Natural killer cell (primary cell): ENCODE measurements around the gene MRPL40. TPM values are rescaled to one million over a fixed set of nuclear protein-coding genes. Genes with fewer than 3 reads are reported as not detected.
A peak's percentile ranks its signal among the peaks of the same experiment; 100 is the strongest.

Experiments
- ATAC-seq, 3 donors: fragments of 150-1000 bp in 2 of 3; fragments of 200-7000 bp in 1 of 3; cut with Tn5 transposase; 1 replicate in 1 of 3; 2 replicates in 2 of 3; pipeline ENCODE4 v1.10.0; 2021; ENCODE audit warnings: mild to moderate bottlenecking in 2 of 3, moderate library complexity in 2 of 3
- DNase-seq, 2 donors: peaks; one replicate each; pipeline versions ENCODE4 v3.0.0 to v3.0.0-alpha.2; 2013 to 2021; ENCODE audit warnings: mixed read lengths in 1 of 2
- H3K27ac ChIP-seq: one replicate; pipeline ENCODE4 v1.5.1; 2013; ENCODE audit warnings: mild to moderate bottlenecking, low read length
- H3K27me3 ChIP-seq: one replicate; pipeline ENCODE4 v1.6.1; 2013; ENCODE audit warnings: low read length; ENCODE audit not compliant: control insufficient read depth, insufficient read depth
- H3K36me3 ChIP-seq: one replicate; pipeline ENCODE4 v1.6.1; 2013; ENCODE audit warnings: low read length; ENCODE audit not compliant: control insufficient read depth, insufficient read depth
- H3K4me1 ChIP-seq: one replicate; pipeline ENCODE4 v1.6.1; 2013; ENCODE audit warnings: low read length; ENCODE audit not compliant: control insufficient read depth, insufficient read depth
- H3K4me3 ChIP-seq: one replicate; pipeline ENCODE4 v1.5.1; 2013; ENCODE audit warnings: low read length
- H3K9me3 ChIP-seq: one replicate; pipeline ENCODE4 v1.6.1; 2013; ENCODE audit warnings: low read length; ENCODE audit not compliant: control insufficient read depth, insufficient read depth
- H3K27ac Mint-ChIP-seq, 2 donors: one replicate each; pipeline ENCODE4 v1.8.0; 2022; ENCODE audit warnings: mild to moderate bottlenecking in 2 of 2, mixed read lengths in 2 of 2, moderate library complexity in 1 of 2
- H3K27me3 Mint-ChIP-seq, 2 donors: one replicate each; pipeline ENCODE4 v1.8.0; 2022; ENCODE audit warnings: low read depth in 2 of 2, mixed read lengths in 2 of 2
- H3K36me3 Mint-ChIP-seq: one replicate; pipeline ENCODE4 v1.8.0; 2022; ENCODE audit warnings: mixed read lengths
- H3K4me1 Mint-ChIP-seq, 2 donors: one replicate each; pipeline ENCODE4 v1.8.0; 2022; ENCODE audit warnings: mixed read lengths in 2 of 2
- H3K4me3 Mint-ChIP-seq: one replicate; pipeline ENCODE4 v1.8.0; 2022; ENCODE audit warnings: mild to moderate bottlenecking, moderate library complexity, mixed read lengths
- H3K9me3 Mint-ChIP-seq, 2 donors: one replicate each; pipeline ENCODE4 v1.8.0; 2022; ENCODE audit warnings: mixed read lengths in 2 of 2
- CTCF ChIP-seq: fragments of 200-600 bp; IDR thresholded peaks from one replicate; pipeline ENCODE4 v1.8.0; 2022; ENCODE audit warnings: antibody characterized with exemption
- WGBS: methylation state at CpG from one replicate; pipeline ENCODE4 v1.1.7; 2013; ENCODE audit warnings: missing lambda C conversion rate; ENCODE audit not compliant: insufficient coverage; 5-methylcytosine and 5-hydroxymethylcytosine counted together
- intact Hi-C: fragments of 100-400 bp; cut with micrococcal nuclease; formaldehyde crosslinking; loops from one replicate; pipeline ENCODE4 v1.14.2; 2022
- total RNA-seq, 4 donors: library from RNA; stranded (reverse); fragments of 120-200 nt in 1 of 4; gene quantifications; one replicate each; pipeline versions ENCODE4 v1.2.3 to v1.2.4, GENCODE V29; 2013 to 2022

The MRPL40 gene
- total RNA-seq, 3 donors from 2014 or later (not counting 1 experiment from before 2014, with no cell fraction given): 11.6 to 16.7 (median 14.2) TPM

DNA sequence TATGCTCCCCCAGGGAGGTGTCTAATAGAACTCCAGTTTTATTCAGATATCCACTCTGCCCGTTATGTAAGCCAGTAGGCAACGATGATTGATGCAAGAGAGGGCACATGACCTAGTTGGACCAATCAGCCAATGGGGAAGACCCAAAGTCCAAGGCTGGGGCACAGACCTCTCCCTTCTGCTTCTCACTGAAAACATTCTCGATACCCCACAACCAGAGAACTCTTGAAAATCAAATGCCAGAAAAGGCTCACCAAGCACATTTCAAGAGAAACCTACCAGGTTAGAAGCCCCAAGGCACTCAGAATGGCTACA, 8.2 kb upstream of the MRPL40 start:
- H3K36me3 ChIP-seq: no peaks in the 10 kb centered on the region
- DNase-seq: no peak
- 91% methylated on average over 3 of the region's 3 CpGs for WGBS
- no peaks in the 10 kb centered on the region for H3K9me3 ChIP-seq
- Mint-ChIP-seq H3K9me3 (no peaks in the 10 kb centered on the region), H3K4me1 (peaks cover 91 to 93% of the 10 kb centered on the region in 2 donors), H3K27ac (peak overlapping the region; percentile 87 to 100), H3K36me3 (no peaks in the 10 kb centered on the region), H3K27me3 (no peaks in the 10 kb centered on the region), H3K4me3 (peak overlapping the region; percentile 19)
- H3K4me3 ChIP-seq: no peak overlapping the region
- TF ChIP-seq CTCF: no peak
- no peak overlapping the region for H3K27ac ChIP-seq
- no peaks in the 10 kb centered on the region for H3K27me3 ChIP-seq
- ATAC-seq: no peak
- intact Hi-C loops: no loop called here
- peaks cover 76% of the 10 kb centered on the region for H3K4me1 ChIP-seq

- peak; percentile 37 to 71 for DNase-seq
- Mint-ChIP-seq H3K36me3 (peaks cover 6% of the 10 kb centered on the region), H3K9me3 (no peaks in the 10 kb centered on the region), H3K27me3 (no peaks in the 10 kb centered on the region), H3K4me1 (peaks cover 47 to 52% of the 10 kb centered on the region in 2 donors), H3K4me3 (peak overlapping the region; percentile 97), H3K27ac (peak overlapping the region; percentile 93 to 100)
- H3K27me3 ChIP-seq: no peaks in the 10 kb centered on the region
- H3K27ac ChIP-seq: peak overlapping the region; percentile 83
- peaks cover 53% of the 10 kb centered on the region for H3K4me1 ChIP-seq
- peaks cover 6% of the 10 kb centered on the region for H3K36me3 ChIP-seq
- peak; percentile 32 to 40 (median 33) for ATAC-seq
- no peaks in the 10 kb centered on the region for H3K9me3 ChIP-seq
- intact Hi-C loops: loop anchor here (10.0 kb wide), 1 partner anchor 305 kb away; the partner anchor contains the start of gene DGCR2
- WGBS: 5% methylated on average over 12 of the region's 12 CpGs
- TF ChIP-seq CTCF: no peak
- H3K4me3 ChIP-seq: peak overlapping the region; percentile 76
These were observed 2.1 kb upstream of the MRPL40 start for GRCh38 chr22:19429950-19430889.

DNA sequence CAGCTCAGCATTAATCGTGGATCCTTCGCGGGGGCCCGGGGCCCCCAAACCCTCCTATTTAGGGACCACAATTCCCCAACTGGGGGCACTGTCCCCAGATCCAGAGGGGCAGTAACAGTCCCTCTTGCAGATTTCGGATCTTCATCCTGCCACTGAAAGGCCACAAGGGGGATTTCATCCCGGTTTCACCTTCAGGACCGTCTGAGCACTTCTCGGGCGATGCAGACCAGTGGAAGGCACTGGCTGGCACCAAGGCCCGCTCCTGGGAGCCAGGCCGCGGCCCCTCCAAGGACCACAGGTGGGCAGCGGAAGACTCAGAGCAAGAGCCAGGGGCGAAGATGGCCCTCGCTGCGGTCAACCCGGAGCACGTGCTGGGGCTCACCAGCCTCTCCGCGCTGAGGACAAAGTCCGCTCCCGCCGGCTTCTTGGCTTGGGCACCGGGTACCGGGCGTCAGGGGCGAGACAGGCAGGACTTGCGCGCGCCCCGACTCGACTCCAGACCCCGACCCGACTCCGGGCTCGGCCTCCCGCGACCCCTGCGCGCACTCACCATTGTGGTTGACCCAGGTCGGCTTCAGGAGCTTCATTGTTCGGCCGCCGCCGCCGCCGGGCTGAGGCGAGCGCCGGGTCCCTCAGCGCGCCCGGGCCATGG, 1.3 kb upstream of the MRPL40 start:
- WGBS: under 1% methylated on average over 53 of the region's 53 CpGs
- H3K4me3 Mint-ChIP-seq: peak overlapping the region; percentile 97
- no peak for TF ChIP-seq CTCF

More for the DNA sequence above, 1.3 kb upstream of the MRPL40 start:
- intact Hi-C loops: loop anchor here (10.0 kb wide), 1 partner anchor 306 kb away; the partner anchor contains the start of gene DGCR2
- Mint-ChIP-seq H3K4me1 (peaks cover 41 to 50% of the 10 kb centered on the region in 2 donors), H3K36me3 (peaks cover 6% of the 10 kb centered on the region), H3K27me3 (no peaks in the 10 kb centered on the region), H3K9me3 (no peaks in the 10 kb centered on the region), H3K27ac (peak overlapping the region; percentile 93 to 100)
- ATAC-seq: no peak
- H3K27me3 ChIP-seq: no peaks in the 10 kb centered on the region
- peak overlapping the region; percentile 76 for H3K4me3 ChIP-seq
- peaks cover 13% of the 10 kb centered on the region for H3K36me3 ChIP-seq
- DNase-seq: peak; percentile 49 to 51
- no peaks in the 10 kb centered on the region for H3K9me3 ChIP-seq
- peak overlapping the region; percentile 83 for H3K27ac ChIP-seq
- peaks cover 46% of the 10 kb centered on the region for H3K4me1 ChIP-seq
